Right lobe of liver (tissue), 6 donors: Measurements from ENCODE around the gene PPT1. TPM values are rescaled to one million over a fixed set of nuclear protein-coding genes. Genes with fewer than 3 reads are reported as not detected.

Experiments used
- ATAC-seq, 4 donors: fragments of 200-7000 bp; cut with Tn5 transposase; one replicate each; pipeline ENCODE4 v1.9.1; 2020; ENCODE audit warnings: mild to moderate bottlenecking in 4 of 4, moderate library complexity in 4 of 4
- DNase-seq, 3 donors: peaks; one replicate each; pipeline ENCODE4 v3.0.0-alpha.2; 2020
- H3K27ac ChIP-seq, 3 donors: fragments of 200-600 bp; one replicate each; pipeline ENCODE4 v1.8.0; 2022
- H3K27me3 ChIP-seq, 2 donors: fragments of 200-600 bp; one replicate each; pipeline ENCODE4 v1.8.0; 2022
- H3K36me3 ChIP-seq, 4 donors: fragments of 200-600 bp; sonication (generic) in 1 of 4; one replicate each; pipeline versions ENCODE4 v1.5.1 to v1.8.0; 2017 to 2022; ENCODE audit warnings: control low read depth in 1 of 4
- H3K4me1 ChIP-seq, 4 donors: fragments of 200-600 bp; sonication (generic) in 1 of 4; one replicate each; pipeline versions ENCODE4 v1.5.1 to v1.8.0; 2017 to 2022; ENCODE audit warnings: control low read depth in 1 of 4
- H3K4me3 ChIP-seq, 3 donors: fragments of 200-600 bp; one replicate each; pipeline ENCODE4 v1.8.0; 2022
- H3K9me3 ChIP-seq, 4 donors: fragments of 200-600 bp; sonication (generic) in 1 of 4; one replicate each; pipeline versions ENCODE4 v1.5.1 to v1.8.0; 2017 to 2022; ENCODE audit warnings: control low read depth in 1 of 4
- CTCF ChIP-seq, 4 donors: fragments of 200-600 bp in 3 of 4; fragments of 450-650 bp in 1 of 4; IDR thresholded peaks; one replicate each; pipeline versions ENCODE4 v1.5.1 to v1.8.0; 2016 to 2022; ENCODE audit warnings: antibody characterized with exemption in 4 of 4, mild to moderate bottlenecking in 2 of 4
- POLR2A ChIP-seq: fragments of 450-650 bp; IDR thresholded peaks from one replicate; pipeline ENCODE4 v1.6.1; 2017; ENCODE audit warnings: antibody characterized with exemption, mild to moderate bottlenecking
- WGBS: methylation state at CpG from one replicate; pipeline ENCODE4 v1.1.6; 2018; ENCODE audit warnings: low coverage, low lambda C conversion rate; ENCODE audit not compliant: insufficient coverage; ENCODE audit errors: missing lambda C conversion rate; 5-methylcytosine and 5-hydroxymethylcytosine counted together
- intact Hi-C, 2 donors: fragments of 100-400 bp; cut with DNase I; formaldehyde crosslinking; loops; one replicate each; pipeline versions ENCODE4 v1.11.2 to v1.14.1; 2022
- total RNA-seq, 6 experiments: library from RNA; depleted of rRNA in 2 of 6; stranded (reverse); fragments of >200 nt in 2 of 6; fragmentation: NEBNext Ultra II Directional in 3 of 6; extraction: Animal tissue kit (Norgen Biotek cat#: 25700) in 3 of 6; gene quantifications; one replicate each; pipeline versions ENCODE4 v1.1.0 to v1.2.4, GENCODE V29; 2016 to 2023
- donor health status: DM: no; HTN: yes; CAD: no.
- donor health status: DM: no; HTN: no; CAD: no.
- donor health status: DM: no; HTN: no; CAD: no.
- donor health status: DM: no; HTN: yes; CAD: no.
- donor health status: DM: no; HTN: yes; CAD: no.

Gene PPT1
- total RNA-seq, 6 experiments from 2014 or later = 16.5 to 47.8 (median 33.1) TPM

DNA sequence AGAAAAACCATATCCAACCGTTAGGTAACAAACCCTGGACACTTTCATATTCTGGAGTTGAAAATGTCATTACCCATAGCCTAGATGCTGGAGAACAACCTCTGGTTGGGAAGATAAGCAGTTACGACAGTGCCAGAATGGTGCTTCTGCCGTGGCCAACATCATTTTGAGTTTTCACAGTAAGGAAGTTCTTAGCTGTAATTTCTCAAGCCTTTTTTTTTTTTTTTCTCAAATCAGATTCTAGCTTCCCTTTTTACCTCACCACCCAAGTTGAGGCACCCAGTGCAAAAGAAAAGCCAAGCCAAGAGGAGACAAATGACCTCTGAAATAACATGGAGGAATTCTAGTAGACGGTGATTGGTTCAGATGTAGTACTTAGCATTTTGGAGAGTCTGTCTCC, 21.8 kb downstream of the PPT1 start:
- H3K36me3 ChIP-seq = peaks cover 5 to 49% (median 24%) of the 10 kb centered on the region in 4 donors
- H3K4me3 ChIP-seq = no peak overlapping the region
- no peak overlapping the region for H3K27ac ChIP-seq
- H3K4me1 ChIP-seq = no peaks in the 10 kb centered on the region
- ATAC-seq (no peak), DNase-seq (no peak)
- no peak for TF ChIP-seq CTCF (IDR thresholded peaks at IDR 0.05)
- no peak for TF ChIP-seq POLR2A
- intact Hi-C loops = no loop called here
- no peaks in the 10 kb centered on the region for H3K9me3 ChIP-seq
- H3K27me3 ChIP-seq = no peaks in the 10 kb centered on the region
- 65% methylated on average over 4 of the region's 4 CpGs for WGBS

- 87% methylated on average over 4 of the region's 4 CpGs for WGBS
- no peaks in the 10 kb centered on the region for H3K27me3 ChIP-seq
- no peak for ATAC-seq
- no peak for TF ChIP-seq POLR2A
- H3K27ac ChIP-seq = no peak overlapping the region
- intact Hi-C loops = no loop called here
- H3K4me3 ChIP-seq = no peak overlapping the region
- DNase-seq = no peak
- H3K4me1 ChIP-seq = no peaks in the 10 kb centered on the region
- H3K9me3 ChIP-seq = no peaks in the 10 kb centered on the region
- peaks cover 5 to 68% (median 39%) of the 10 kb centered on the region in 4 donors for H3K36me3 ChIP-seq
These were observed 24.0 kb downstream of the PPT1 start for GRCh38 chr1:40073062-40073461.

DNA sequence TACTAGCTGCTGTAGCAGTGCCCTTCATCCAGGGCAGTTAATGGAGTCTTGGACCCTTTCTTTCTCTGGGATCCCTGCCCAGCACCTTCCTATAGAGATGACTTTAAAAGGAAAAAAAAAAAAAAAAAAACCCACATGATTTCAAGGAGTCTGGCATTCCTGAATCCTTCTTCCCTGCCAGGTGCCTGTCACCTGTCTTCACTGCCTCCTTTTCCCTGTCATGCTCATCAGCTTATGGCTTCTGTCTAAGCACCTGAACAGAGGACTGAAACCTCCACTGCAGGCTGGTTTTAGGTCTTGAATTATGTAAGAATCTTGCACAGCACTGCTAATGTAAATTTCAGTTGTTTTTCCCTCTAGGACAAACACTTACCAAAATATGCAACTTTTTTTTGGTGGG, 24.9 kb downstream of the PPT1 start:
- no peak for TF ChIP-seq CTCF (IDR thresholded peaks at IDR 0.05)
- TF ChIP-seq POLR2A = no peak
- no peaks in the 10 kb centered on the region for H3K27me3 ChIP-seq
- no peaks in the 10 kb centered on the region for H3K9me3 ChIP-seq
- DNase-seq = no peak
- no peak overlapping the region for H3K4me3 ChIP-seq
- H3K4me1 ChIP-seq = no peaks in the 10 kb centered on the region
- H3K36me3 ChIP-seq = peaks cover 5 to 71% (median 45%) of the 10 kb centered on the region in 4 donors
- H3K27ac ChIP-seq = no peak overlapping the region
- intact Hi-C loops = no loop called here
- ATAC-seq = no peak

DNA sequence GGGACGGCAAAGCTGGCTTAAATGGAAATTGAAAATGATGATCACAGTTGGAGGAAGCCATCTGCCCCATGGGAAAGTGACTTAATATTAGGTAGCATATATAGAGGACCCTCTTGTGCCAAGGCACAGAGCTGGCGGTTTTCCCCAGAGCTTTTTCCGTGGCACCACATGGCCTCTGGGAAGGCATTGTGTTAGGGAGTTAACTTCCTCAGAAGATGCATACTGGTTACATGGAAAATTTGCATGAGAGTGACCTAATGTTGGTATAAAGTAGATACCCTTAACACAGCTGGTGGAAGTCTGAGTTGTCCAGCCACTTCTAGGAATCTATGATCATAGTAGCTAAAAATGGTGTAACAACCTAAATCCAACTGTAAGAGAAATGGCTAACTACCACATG, 29.2 kb downstream of the PPT1 start:
- WGBS = 100% methylated on average over 2 of the region's 3 CpGs
- DNase-seq (no peak), ATAC-seq (no peak)
- Histone ChIP-seq H3K27me3 (no peaks in the 10 kb centered on the region), H3K4me1 (no peaks in the 10 kb centered on the region), H3K9me3 (no peaks in the 10 kb centered on the region), H3K36me3 (peaks cover 16 to 99% (median 68%) of the 10 kb centered on the region in 4 donors), H3K4me3 (no peak overlapping the region), H3K27ac (no peak overlapping the region)
- TF ChIP-seq CTCF (IDR thresholded peaks at IDR 0.05) = no peak
- TF ChIP-seq POLR2A = no peak
- intact Hi-C loops = no loop called here

DNA sequence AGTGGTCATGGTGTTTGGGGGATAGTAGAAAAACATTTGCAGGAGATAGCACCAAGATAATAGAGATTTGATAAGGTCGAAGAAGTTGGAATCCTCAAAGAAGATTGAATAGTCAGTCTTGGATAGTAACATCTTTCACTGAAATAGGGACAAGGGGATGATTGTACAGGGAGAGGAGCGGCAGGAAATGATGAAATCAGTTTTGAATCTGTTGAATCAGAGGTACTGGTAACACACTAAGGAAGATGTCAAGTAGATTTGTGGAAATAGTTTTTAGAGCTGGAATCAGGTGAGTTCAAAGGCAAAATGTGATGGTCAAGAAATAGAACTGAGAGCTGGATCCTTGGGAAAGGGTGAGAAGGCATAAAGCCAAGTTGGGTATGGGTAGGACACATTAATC, 30.0 kb downstream of the PPT1 start:
- WGBS = 81% methylated on average over 2 of the region's 2 CpGs
- no peaks in the 10 kb centered on the region for H3K4me1 ChIP-seq
- no peak for ATAC-seq
- intact Hi-C loops = no loop called here
- H3K27me3 ChIP-seq = no peaks in the 10 kb centered on the region
- no peaks in the 10 kb centered on the region for H3K9me3 ChIP-seq
- peaks cover 15 to 96% (median 64%) of the 10 kb centered on the region in 4 donors for H3K36me3 ChIP-seq
- TF ChIP-seq CTCF (IDR thresholded peaks at IDR 0.05) (no peak), POLR2A (no peak)
- no peak for DNase-seq
- no peak overlapping the region for H3K27ac ChIP-seq
- H3K4me3 ChIP-seq = no peak overlapping the region
